ENCODE results near the gene ADNP. TPM values are rescaled to one million over a fixed set of nuclear protein-coding genes. Genes with fewer than 3 reads are reported as not detected.

ADNP gene
- total and polyA plus RNA-seq, 2 donors from 2014 or later: 32.0 to 66.7 TPM

GRCh38 chr20:50969435-50969834 is 38.2 kb upstream of the ADNP start:
- intact Hi-C loops (cut with DNase I): no loop called here
- FAIRE-seq (no peak), DNase-seq (no peak)
- no peaks in the 10 kb centered on the region for H3K36me3 ChIP-seq (ENCODE audit: control insufficient read depth in 2 of 3, insufficient read depth in 3 of 3, low read length in 3 of 3)
- no peaks in the 10 kb centered on the region for H3K27me3 ChIP-seq (ENCODE audit: control insufficient read depth, insufficient read depth, low read length)
- TF ChIP-seq, protein P1, sequence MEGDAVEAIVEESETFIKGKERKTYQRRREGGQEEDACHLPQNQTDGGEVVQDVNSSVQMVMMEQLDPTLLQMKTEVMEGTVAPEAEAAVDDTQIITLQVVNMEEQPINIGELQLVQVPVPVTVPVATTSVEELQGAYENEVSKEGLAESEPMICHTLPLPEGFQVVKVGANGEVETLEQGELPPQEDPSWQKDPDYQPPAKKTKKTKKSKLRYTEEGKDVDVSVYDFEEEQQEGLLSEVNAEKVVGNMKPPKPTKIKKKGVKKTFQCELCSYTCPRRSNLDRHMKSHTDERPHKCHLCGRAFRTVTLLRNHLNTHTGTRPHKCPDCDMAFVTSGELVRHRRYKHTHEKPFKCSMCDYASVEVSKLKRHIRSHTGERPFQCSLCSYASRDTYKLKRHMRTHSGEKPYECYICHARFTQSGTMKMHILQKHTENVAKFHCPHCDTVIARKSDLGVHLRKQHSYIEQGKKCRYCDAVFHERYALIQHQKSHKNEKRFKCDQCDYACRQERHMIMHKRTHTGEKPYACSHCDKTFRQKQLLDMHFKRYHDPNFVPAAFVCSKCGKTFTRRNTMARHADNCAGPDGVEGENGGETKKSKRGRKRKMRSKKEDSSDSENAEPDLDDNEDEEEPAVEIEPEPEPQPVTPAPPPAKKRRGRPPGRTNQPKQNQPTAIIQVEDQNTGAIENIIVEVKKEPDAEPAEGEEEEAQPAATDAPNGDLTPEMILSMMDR (IDR thresholded peaks at IDR 0.05; ENCODE audit: borderline replicate concordance, extremely low read depth, insufficient read depth): no peak
- no peaks in the 10 kb centered on the region for H3K9me3 ChIP-seq (ENCODE audit: control insufficient read depth in 2 of 3, insufficient read depth in 1 of 3, low read length in 3 of 3)
- no peak overlapping the region for H3K9ac ChIP-seq (ENCODE audit: low read length in 3 of 3)
- no peak overlapping the region for H3K4me3 ChIP-seq (ENCODE audit: low read length in 3 of 3)
- no peak overlapping the region for H3K27ac ChIP-seq (ENCODE audit: low read depth in 2 of 2, low read length in 2 of 2)
- H3K4me1 ChIP-seq (ENCODE audit: control insufficient read depth in 2 of 3, insufficient read depth in 2 of 3, low read depth in 1 of 3, low read length in 3 of 3): no peaks in the 10 kb centered on the region

DNA sequence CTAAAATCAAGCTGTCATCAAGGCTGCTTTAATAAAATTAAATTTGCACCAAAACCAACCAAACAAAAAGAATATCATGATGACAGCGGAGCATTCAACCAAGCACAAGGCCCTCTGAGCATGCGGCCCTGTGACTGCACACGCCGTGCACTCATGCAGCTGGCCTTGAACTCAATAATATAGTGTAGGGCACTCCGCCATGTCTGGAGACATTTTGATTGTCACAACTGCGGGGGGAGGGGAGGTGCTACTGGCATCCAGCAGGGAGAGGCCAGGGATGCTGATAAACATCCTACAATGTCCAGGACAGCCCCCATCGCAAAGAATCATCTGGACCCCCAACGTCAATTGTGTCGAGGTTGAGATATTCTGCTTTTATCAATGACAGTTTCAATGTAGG is 37.1 kb upstream of the ADNP start:
- Histone ChIP-seq H3K27ac (ENCODE audit: low read depth in 2 of 2, low read length in 2 of 2) (no peak overlapping the region), H3K36me3 (ENCODE audit: control insufficient read depth in 2 of 3, insufficient read depth in 3 of 3, low read length in 3 of 3) (no peaks in the 10 kb centered on the region), H3K27me3 (ENCODE audit: control insufficient read depth, insufficient read depth, low read length) (no peaks in the 10 kb centered on the region), H3K9ac (ENCODE audit: low read length in 3 of 3) (no peak overlapping the region), H3K4me3 (ENCODE audit: low read length in 3 of 3) (no peak overlapping the region), H3K9me3 (ENCODE audit: control insufficient read depth in 2 of 3, insufficient read depth in 1 of 3, low read length in 3 of 3) (no peaks in the 10 kb centered on the region), H3K4me1 (ENCODE audit: control insufficient read depth in 2 of 3, insufficient read depth in 2 of 3, low read depth in 1 of 3, low read length in 3 of 3) (no peaks in the 10 kb centered on the region)
- no peak for FAIRE-seq
- TF ChIP-seq, protein P1 (IDR thresholded peaks at IDR 0.05; ENCODE audit: borderline replicate concordance, extremely low read depth, insufficient read depth): no peak
- DNase-seq: no peak
- intact Hi-C loops (cut with DNase I): no loop called here

GRCh38 chr20:50967586-50967985 is 36.3 kb upstream of the ADNP start:
- DNase-seq: peak in 4 of 5 donors; percentile 73 to 93 (median 86)
- intact Hi-C loops (cut with DNase I): no loop called here
- Histone ChIP-seq H3K4me1 (ENCODE audit: control insufficient read depth in 2 of 3, insufficient read depth in 2 of 3, low read depth in 1 of 3, low read length in 3 of 3) (no peaks in the 10 kb centered on the region), H3K36me3 (ENCODE audit: control insufficient read depth in 2 of 3, insufficient read depth in 3 of 3, low read length in 3 of 3) (no peaks in the 10 kb centered on the region), H3K9ac (ENCODE audit: low read length in 3 of 3) (no peak overlapping the region), H3K27me3 (ENCODE audit: control insufficient read depth, insufficient read depth, low read length) (no peaks in the 10 kb centered on the region), H3K9me3 (ENCODE audit: control insufficient read depth in 2 of 3, insufficient read depth in 1 of 3, low read length in 3 of 3) (no peaks in the 10 kb centered on the region), H3K4me3 (ENCODE audit: low read length in 3 of 3) (peak overlapping the region in 1 of 3 donors; percentile 26), H3K27ac (ENCODE audit: low read depth in 2 of 2, low read length in 2 of 2) (no peak overlapping the region)
- FAIRE-seq: no peak
- TF ChIP-seq, protein P1 (IDR thresholded peaks at IDR 0.05; ENCODE audit: borderline replicate concordance, extremely low read depth, insufficient read depth): no peak

- intact Hi-C loops (cut with DNase I): no loop called here
- H3K9ac ChIP-seq (ENCODE audit: low read length in 3 of 3): peak overlapping the region in 2 of 3 donors; percentile 98
- no peak overlapping the region for H3K27ac ChIP-seq (ENCODE audit: low read depth in 2 of 2, low read length in 2 of 2)
- H3K27me3 ChIP-seq (ENCODE audit: control insufficient read depth, insufficient read depth, low read length): no peaks in the 10 kb centered on the region
- FAIRE-seq: no peak
- peaks cover 0 to 5% (median 3%) of the 10 kb centered on the region in 3 donors for H3K36me3 ChIP-seq (ENCODE audit: control insufficient read depth in 2 of 3, insufficient read depth in 3 of 3, low read length in 3 of 3)
- TF ChIP-seq, protein P1 (IDR thresholded peaks at IDR 0.05; ENCODE audit: borderline replicate concordance, extremely low read depth, insufficient read depth): no peak
- peaks cover 0 to 18% (median 12%) of the 10 kb centered on the region in 3 donors for H3K4me1 ChIP-seq (ENCODE audit: control insufficient read depth in 2 of 3, insufficient read depth in 2 of 3, low read depth in 1 of 3, low read length in 3 of 3)
- peak overlapping the region; percentile 99 for H3K4me3 ChIP-seq (ENCODE audit: low read length in 3 of 3)
- no peaks in the 10 kb centered on the region for H3K9me3 ChIP-seq (ENCODE audit: control insufficient read depth in 2 of 3, insufficient read depth in 1 of 3, low read length in 3 of 3)
- DNase-seq: no peak
These were observed 28.4 kb upstream of the ADNP start for GRCh38 chr20:50959543-50960126.
